ENCODE data around the gene POC1A.
"Not testable (repeated sequence)": the region's sequence is repeated elsewhere in the genome, so short reads cannot be mapped to it uniquely, and the experiment has no call there.

POC1A gene

GRCh38 chr3:52041118-52041731, 113.0 kb downstream of the POC1A start:
- no peak for ATAC-seq

- no peak for ATAC-seq
These were observed 113.6 kb downstream of the POC1A start for GRCh38 chr3:52040600-52040999.

- no peak for ATAC-seq
These were observed 114.4 kb downstream of the POC1A start for GRCh38 chr3:52039846-52040245.

GRCh38 chr3:52039426-52039825, 114.8 kb downstream of the POC1A start:
- no peak for ATAC-seq

- no peak for ATAC-seq
These were observed 116.0 kb downstream of the POC1A start for GRCh38 chr3:52038227-52038626.

- no peak for ATAC-seq
These were observed 116.9 kb downstream of the POC1A start for GRCh38 chr3:52037291-52037690.

GRCh38 chr3:52036829-52037228, 117.4 kb downstream of the POC1A start:
- no peak for ATAC-seq

GRCh38 chr3:52036222-52036694, 118.0 kb downstream of the POC1A start:
- peak; percentile 39 to 48 for ATAC-seq

- no peak for ATAC-seq
These were observed 119.6 kb downstream of the POC1A start for GRCh38 chr3:52034651-52035050.

GRCh38 chr3:52034212-52034611, 120.0 kb downstream of the POC1A start:
- no peak for ATAC-seq

GRCh38 chr3:52033748-52034147, 120.5 kb downstream of the POC1A start:
- ATAC-seq = not testable (repeated sequence)

GRCh38 chr3:52032702-52033408, 121.4 kb downstream of the POC1A start:
- ATAC-seq = no peak

- ATAC-seq = no peak
These were observed 122.3 kb downstream of the POC1A start for GRCh38 chr3:52031896-52032295.

- no peak for ATAC-seq
These were observed 123.4 kb downstream of the POC1A start for GRCh38 chr3:52030714-52031310.

GRCh38 chr3:52029535-52029934, 124.7 kb downstream of the POC1A start:
- ATAC-seq = no peak

GRCh38 chr3:52029053-52029452, 125.2 kb downstream of the POC1A start:
- ATAC-seq = no peak

- ATAC-seq = no peak
These were observed 125.7 kb downstream of the POC1A start for GRCh38 chr3:52028572-52028971.

- ATAC-seq = no peak
These were observed 128.2 kb downstream of the POC1A start for GRCh38 chr3:52026041-52026440.

- ATAC-seq = no peak
These were observed 128.8 kb downstream of the POC1A start for GRCh38 chr3:52025453-52025852.

All from activated CD4-positive, CD25-positive, alpha-beta regulatory T cell treated with anti-CD3 and anti-CD28 coated beads, Interleukin-2, amount 50 U/mL, for 24 hours (primary cell).